ENCODE measurements around the gene SLC7A9.

SLC7A9 gene

DNA sequence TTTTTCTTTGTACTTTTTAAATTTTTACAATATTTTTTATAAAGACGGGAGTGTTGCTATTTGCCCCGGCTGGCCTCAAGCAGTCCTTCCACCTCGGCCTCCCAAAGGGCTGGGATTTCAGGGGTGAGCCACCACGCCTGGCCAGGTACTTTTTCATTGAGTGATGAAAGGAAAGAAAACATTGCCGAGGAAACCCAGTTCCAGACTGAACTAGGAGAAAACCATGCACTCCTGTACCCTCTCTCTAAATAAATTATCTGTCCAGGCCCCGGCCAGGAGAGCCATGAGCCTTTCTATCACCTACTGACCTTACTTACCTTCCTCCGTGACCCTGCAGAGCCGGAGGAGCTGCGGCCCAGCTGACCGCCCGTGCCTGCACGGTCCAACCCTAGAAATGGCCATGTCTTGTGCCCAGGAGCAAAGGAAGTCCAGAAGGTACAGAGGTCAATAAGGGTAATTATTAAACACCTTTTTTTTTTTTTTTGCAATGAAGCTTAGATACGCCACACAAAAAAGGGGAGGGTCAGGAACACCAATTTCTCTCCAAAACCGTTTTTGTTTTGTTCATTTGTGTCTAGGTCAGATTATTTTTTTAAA, at the start of gene SLC7A9:
TSS of gene SLC7A9 (minus strand) at position 399 of the 597 bp plus-strand sequence. CDS start 1,233 bp downstream, outside the sequence.
- Histone ChIP-seq H3K9me3 (ENCODE audit: low read depth, low read length) (no peaks in the 10 kb centered on the region), H3K36me3 (ENCODE audit: insufficient read depth, low read length) (no peaks in the 10 kb centered on the region), H3K27ac (no peak within 1 kb of the TSS), H3K9ac (ENCODE audit: insufficient read length) (no peak within 1 kb of the TSS), H3K4me3 (no peak within 1 kb of the TSS)
- no peak for TF ChIP-seq EZH2 (IDR thresholded peaks at IDR 0.05)
- no peak for TF ChIP-seq POLR2AphosphoS5 (IDR thresholded peaks at IDR 0.05; ENCODE audit: borderline replicate concordance, low read depth, low read length)
- no peak for TF ChIP-seq FOXP2 (optimal IDR thresholded peaks at IDR 0.05; ENCODE audit: control extremely low read depth, extremely low read length, insufficient read depth)
- DNase-seq (ENCODE audit: low read depth, low spot score): no peak

DNA sequence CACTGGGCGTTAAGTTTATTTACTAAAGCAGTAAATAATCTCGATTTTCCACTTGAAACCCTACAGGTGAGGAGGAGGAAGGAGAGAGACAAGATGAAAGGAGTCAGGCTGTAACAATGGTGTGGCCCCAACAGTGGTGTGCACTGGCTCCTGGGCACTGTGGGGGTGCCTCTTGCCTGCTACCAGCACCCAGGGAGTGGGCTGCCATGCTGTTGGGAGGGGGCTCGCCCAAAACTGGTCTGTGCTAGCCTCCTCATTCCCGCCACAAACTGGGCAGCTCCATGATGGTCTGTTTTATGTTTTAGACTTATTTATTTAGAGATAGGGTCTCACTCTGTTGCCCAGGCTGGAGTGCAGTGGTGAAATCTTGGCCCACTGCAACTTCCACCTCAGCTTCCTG, 49.8 kb upstream of the SLC7A9 start:
- H3K27ac ChIP-seq: no peak overlapping the region
- no peaks in the 10 kb centered on the region; the same call in 1 of the 2 replicates for H3K36me3 ChIP-seq (ENCODE audit: insufficient read depth, low read length)
- DNase-seq (ENCODE audit: low read depth, low spot score): no peak
- no peak overlapping the region for H3K9ac ChIP-seq (ENCODE audit: insufficient read length)
- H3K9me3 ChIP-seq (ENCODE audit: low read depth, low read length): no peaks in the 10 kb centered on the region
- no peak overlapping the region for H3K4me3 ChIP-seq
- TF ChIP-seq POLR2AphosphoS5 (IDR thresholded peaks at IDR 0.05; ENCODE audit: borderline replicate concordance, low read depth, low read length): no peak
- TF ChIP-seq EZH2 (IDR thresholded peaks at IDR 0.05): no peak

- no peaks in the 10 kb centered on the region for H3K9me3 ChIP-seq (ENCODE audit: low read depth, low read length)
- DNase-seq (ENCODE audit: low read depth, low spot score): no peak
- H3K4me3 ChIP-seq: no peak overlapping the region
- H3K9ac ChIP-seq (ENCODE audit: insufficient read length): no peak overlapping the region
- no peak overlapping the region for H3K27ac ChIP-seq
- H3K36me3 ChIP-seq (ENCODE audit: insufficient read depth, low read length): no peaks in the 10 kb centered on the region; the same call in 1 of the 2 replicates
- TF ChIP-seq POLR2AphosphoS5 (IDR thresholded peaks at IDR 0.05; ENCODE audit: borderline replicate concordance, low read depth, low read length) (no peak), FOXP2 (optimal IDR thresholded peaks at IDR 0.05; ENCODE audit: control extremely low read depth, extremely low read length, insufficient read depth) (no peak), EZH2 (IDR thresholded peaks at IDR 0.05) (no peak)
Observed at GRCh38 chr19:32917616-32917996, 48.0 kb upstream of the SLC7A9 start.

DNA sequence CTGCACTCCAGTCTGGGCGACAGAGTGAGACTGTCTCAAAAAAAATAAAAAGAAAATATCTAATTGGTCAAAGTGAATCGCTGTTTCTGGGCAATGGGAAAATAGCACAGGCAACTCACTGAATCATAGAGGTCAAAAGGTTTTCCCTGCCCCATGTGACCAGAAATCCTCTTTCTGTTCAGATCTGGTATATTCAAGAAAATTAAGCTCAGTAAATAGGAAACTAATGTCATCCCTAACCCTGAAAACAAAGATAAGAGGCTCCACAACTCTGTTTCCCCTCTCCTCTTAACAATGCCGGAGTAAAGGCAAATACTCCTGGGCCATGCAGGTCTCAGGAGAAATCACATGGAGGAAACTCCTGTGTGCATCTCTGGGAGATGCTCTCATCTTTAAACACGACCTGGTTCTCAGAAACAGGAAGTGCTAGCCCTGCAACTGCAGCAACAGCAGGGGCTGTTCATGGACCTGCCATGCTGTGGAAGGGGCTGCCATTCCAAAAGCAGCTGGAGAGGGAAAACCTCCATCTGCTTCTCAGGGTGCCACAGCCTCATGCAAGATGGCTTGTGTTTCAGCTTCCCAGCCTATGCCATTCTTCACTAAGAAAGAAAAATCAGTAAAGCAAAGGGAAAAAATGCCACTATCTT, 47.5 kb upstream of the SLC7A9 start:
- Histone ChIP-seq H3K27ac (no peak overlapping the region), H3K9ac (ENCODE audit: insufficient read length) (no peak overlapping the region)

GRCh38 chr19:32914879-32915660, 45.5 kb upstream of the SLC7A9 start:
- Histone ChIP-seq H3K4me3 (no peak overlapping the region), H3K27ac (0 out of 2 replicates have a peak overlapping the region, but pooled peaks have one; percentile 9), H3K9me3 (ENCODE audit: low read depth, low read length) (no peaks in the 10 kb centered on the region), H3K36me3 (ENCODE audit: insufficient read depth, low read length) (no peaks in the 10 kb centered on the region), H3K9ac (ENCODE audit: insufficient read length) (no peak overlapping the region)
- no peak for TF ChIP-seq FOXP2 (optimal IDR thresholded peaks at IDR 0.05; ENCODE audit: control extremely low read depth, extremely low read length, insufficient read depth)
- DNase-seq (ENCODE audit: low read depth, low spot score): no peak

More for the DNA sequence above, 47.5 kb upstream of the SLC7A9 start:
- TF ChIP-seq FOXP2 (optimal IDR thresholded peaks at IDR 0.05; ENCODE audit: control extremely low read depth, extremely low read length, insufficient read depth) (no peak), POLR2AphosphoS5 (IDR thresholded peaks at IDR 0.05; ENCODE audit: borderline replicate concordance, low read depth, low read length) (no peak), EZH2 (IDR thresholded peaks at IDR 0.05) (no peak)
- H3K9me3 ChIP-seq (ENCODE audit: low read depth, low read length): no peaks in the 10 kb centered on the region
- DNase-seq (ENCODE audit: low read depth, low spot score): no peak
- H3K36me3 ChIP-seq (ENCODE audit: insufficient read depth, low read length): no peaks in the 10 kb centered on the region
- no peak overlapping the region for H3K4me3 ChIP-seq

DNA sequence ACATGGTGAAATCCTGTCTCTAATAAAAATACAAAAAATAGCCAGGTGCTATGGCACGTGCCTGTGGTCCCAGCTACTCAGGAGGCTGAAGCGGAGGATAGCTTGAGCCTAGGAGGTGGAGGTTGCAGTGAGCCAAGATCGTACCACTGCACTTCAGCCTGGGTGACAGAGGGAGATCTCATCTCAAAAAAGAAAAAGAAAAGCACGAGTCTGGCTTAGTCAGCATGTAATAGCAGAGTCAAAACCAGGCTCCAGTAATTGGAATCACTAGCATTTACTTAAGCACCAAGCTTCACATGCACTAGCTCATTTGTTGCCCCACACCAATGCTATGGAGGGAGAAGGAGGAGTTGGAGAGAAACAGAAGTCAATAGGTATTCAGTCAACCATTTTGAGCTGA, 41.9 kb upstream of the SLC7A9 start:
- H3K36me3 ChIP-seq (ENCODE audit: insufficient read depth, low read length): peaks cover 5% of the 10 kb centered on the region; the same call in 1 of the 2 replicates
- DNase-seq (ENCODE audit: low read depth, low spot score): no peak
- H3K27ac ChIP-seq: no peak overlapping the region
- no peaks in the 10 kb centered on the region for H3K9me3 ChIP-seq (ENCODE audit: low read depth, low read length)
- H3K9ac ChIP-seq (ENCODE audit: insufficient read length): no peak overlapping the region
- TF ChIP-seq EZH2 (IDR thresholded peaks at IDR 0.05) (no peak), FOXP2 (optimal IDR thresholded peaks at IDR 0.05; ENCODE audit: control extremely low read depth, extremely low read length, insufficient read depth) (no peak), POLR2AphosphoS5 (IDR thresholded peaks at IDR 0.05; ENCODE audit: borderline replicate concordance, low read depth, low read length) (no peak)
- H3K4me3 ChIP-seq: no peak overlapping the region

GRCh38 chr19:32910874-32911273, 41.3 kb upstream of the SLC7A9 start:
- no peak overlapping the region for H3K27ac ChIP-seq
- H3K36me3 ChIP-seq (ENCODE audit: insufficient read depth, low read length): peaks cover 5% of the 10 kb centered on the region; the same call in 1 of the 2 replicates
- no peak for TF ChIP-seq FOXP2 (optimal IDR thresholded peaks at IDR 0.05; ENCODE audit: control extremely low read depth, extremely low read length, insufficient read depth)
- no peak for TF ChIP-seq POLR2AphosphoS5 (IDR thresholded peaks at IDR 0.05; ENCODE audit: borderline replicate concordance, low read depth, low read length)
- TF ChIP-seq EZH2 (IDR thresholded peaks at IDR 0.05): no peak
- no peak overlapping the region for H3K4me3 ChIP-seq
- no peaks in the 10 kb centered on the region for H3K9me3 ChIP-seq (ENCODE audit: low read depth, low read length)
- no peak for DNase-seq (ENCODE audit: low read depth, low spot score)
- H3K9ac ChIP-seq (ENCODE audit: insufficient read length): no peak overlapping the region

DNA sequence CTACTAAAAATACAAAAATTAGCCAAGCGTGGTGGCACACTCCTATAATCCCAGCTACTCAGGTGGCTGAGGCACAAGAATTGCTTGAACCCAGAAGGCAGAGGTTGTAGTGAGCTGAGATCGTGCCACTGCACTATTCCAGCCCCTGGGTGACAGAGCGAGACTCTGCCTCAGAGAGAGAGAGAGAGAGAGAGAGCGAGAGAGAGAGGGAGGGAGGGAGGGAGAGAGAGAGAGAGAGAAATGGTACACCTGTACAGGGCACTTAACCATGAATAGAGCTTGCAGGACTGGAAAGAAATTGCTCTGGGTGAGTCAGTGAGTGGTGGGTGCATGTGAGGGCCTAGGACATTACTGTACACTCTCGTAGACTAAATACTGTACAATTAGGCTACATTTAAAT, 40.5 kb upstream of the SLC7A9 start:
- Histone ChIP-seq H3K9ac (ENCODE audit: insufficient read length) (no peak overlapping the region), H3K9me3 (ENCODE audit: low read depth, low read length) (no peaks in the 10 kb centered on the region), H3K27ac (no peak overlapping the region), H3K36me3 (ENCODE audit: insufficient read depth, low read length) (peaks cover 5% of the 10 kb centered on the region; the same call in 1 of the 2 replicates), H3K4me3 (no peak overlapping the region)
- TF ChIP-seq FOXP2 (optimal IDR thresholded peaks at IDR 0.05; ENCODE audit: control extremely low read depth, extremely low read length, insufficient read depth) (no peak), EZH2 (IDR thresholded peaks at IDR 0.05) (no peak), POLR2AphosphoS5 (IDR thresholded peaks at IDR 0.05; ENCODE audit: borderline replicate concordance, low read depth, low read length) (no peak)
- DNase-seq (ENCODE audit: low read depth, low spot score): no peak

Measured in SK-N-MC (cell line).